Smooth muscle cell (in vitro differentiated cells): ENCODE measurements around the gene SERINC2. TPM values are rescaled to one million over a fixed set of nuclear protein-coding genes. Genes with fewer than 3 reads are reported as not detected.

Source experiments
- DNase-seq: peaks from one replicate; lab custom pipeline; 2025; ENCODE audit not compliant: unreplicated experiment; lab: John Stamatoyannopoulos, UW
- H2AFZ ChIP-seq: fragments of 200-600 bp; sonication (generic); 2 replicates; pipeline ENCODE4 v1.6.0; 2016; ENCODE audit warnings: antibody characterized with exemption, low read depth, mild to moderate bottlenecking
- H3F3A ChIP-seq: fragments of 200-600 bp; sonication (generic); 2 replicates; pipeline ENCODE4 v1.6.0; 2017; ENCODE audit warnings: antibody characterized with exemption, low read depth
- H3K27ac ChIP-seq: fragments of 200-600 bp; sonication (generic); 2 replicates; pipeline ENCODE4 v1.5.1; 2016; ENCODE audit warnings: low read depth, mild to moderate bottlenecking
- H3K27me3 ChIP-seq: fragments of 200-600 bp; sonication (generic); 2 replicates; pipeline ENCODE4 v1.6.1; 2016; ENCODE audit warnings: low read depth, mild to moderate bottlenecking
- H3K36me3 ChIP-seq: fragments of 200-600 bp; sonication (generic); 2 replicates; pipeline ENCODE4 v1.5.1; 2016; ENCODE audit warnings: low read depth
- H3K4me1 ChIP-seq: fragments of 200-600 bp; sonication (generic); 2 replicates; pipeline ENCODE4 v1.5.1; 2016; ENCODE audit warnings: low read depth
- H3K4me2 ChIP-seq: fragments of 200-600 bp; sonication (generic); 2 replicates; pipeline ENCODE4 v1.6.0; 2016; ENCODE audit warnings: mild to moderate bottlenecking
- H3K4me3 ChIP-seq: fragments of 200-600 bp; sonication (generic); 2 replicates; pipeline ENCODE4 v1.5.1; 2016; ENCODE audit warnings: mild to moderate bottlenecking
- H3K79me2 ChIP-seq: fragments of 200-600 bp; sonication (generic); 2 replicates; pipeline ENCODE4 v1.6.0; 2016; ENCODE audit warnings: low read depth, mild to moderate bottlenecking
- H3K9ac ChIP-seq: fragments of 200-600 bp; sonication (generic); 2 replicates; pipeline ENCODE4 v1.6.0; 2016; ENCODE audit warnings: low read depth
- H3K9me3 ChIP-seq: fragments of 200-600 bp; sonication (generic); replicated peaks from 2 replicates; pipeline ENCODE4 v1.5.1; 2016; ENCODE audit warnings: low read depth
- H4K20me1 ChIP-seq: fragments of 200-600 bp; sonication (generic); 2 replicates; pipeline ENCODE4 v1.6.0; 2016; ENCODE audit warnings: low read depth
- CTCF ChIP-seq: fragments of 200-600 bp; sonication (generic); IDR thresholded peaks from 2 replicates; pipeline ENCODE4 v1.5.1; 2017; ENCODE audit warnings: borderline replicate concordance, mild to moderate bottlenecking, antibody characterized with exemption; ENCODE audit not compliant: insufficient read depth, poor library complexity, severe bottlenecking
- WGBS: methylation state at CpG from one replicate; pipeline ENCODE4 v1.1.7; 2016; ENCODE audit warnings: low lambda C conversion rate; 5-methylcytosine and 5-hydroxymethylcytosine counted together
- polyA plus RNA-seq: library from polyadenylated mRNA; unstranded; fragments of >200 nt; fragmentation: Nextera tagmentation; extraction: Ambion mirVana; gene quantifications from 2 replicates; pipeline ENCODE4 v1.2.1, GENCODE V29; 2016
- total RNA-seq: library from RNA; depleted of rRNA; stranded (reverse); fragments of >200 nt; gene quantifications from 2 replicates; pipeline ENCODE4 v1.2.3, GENCODE V29; 2014

SERINC2 gene
- total and polyA plus RNA-seq, 2 experiments from 2014 or later = 31.6 to 41.3 TPM

DNA sequence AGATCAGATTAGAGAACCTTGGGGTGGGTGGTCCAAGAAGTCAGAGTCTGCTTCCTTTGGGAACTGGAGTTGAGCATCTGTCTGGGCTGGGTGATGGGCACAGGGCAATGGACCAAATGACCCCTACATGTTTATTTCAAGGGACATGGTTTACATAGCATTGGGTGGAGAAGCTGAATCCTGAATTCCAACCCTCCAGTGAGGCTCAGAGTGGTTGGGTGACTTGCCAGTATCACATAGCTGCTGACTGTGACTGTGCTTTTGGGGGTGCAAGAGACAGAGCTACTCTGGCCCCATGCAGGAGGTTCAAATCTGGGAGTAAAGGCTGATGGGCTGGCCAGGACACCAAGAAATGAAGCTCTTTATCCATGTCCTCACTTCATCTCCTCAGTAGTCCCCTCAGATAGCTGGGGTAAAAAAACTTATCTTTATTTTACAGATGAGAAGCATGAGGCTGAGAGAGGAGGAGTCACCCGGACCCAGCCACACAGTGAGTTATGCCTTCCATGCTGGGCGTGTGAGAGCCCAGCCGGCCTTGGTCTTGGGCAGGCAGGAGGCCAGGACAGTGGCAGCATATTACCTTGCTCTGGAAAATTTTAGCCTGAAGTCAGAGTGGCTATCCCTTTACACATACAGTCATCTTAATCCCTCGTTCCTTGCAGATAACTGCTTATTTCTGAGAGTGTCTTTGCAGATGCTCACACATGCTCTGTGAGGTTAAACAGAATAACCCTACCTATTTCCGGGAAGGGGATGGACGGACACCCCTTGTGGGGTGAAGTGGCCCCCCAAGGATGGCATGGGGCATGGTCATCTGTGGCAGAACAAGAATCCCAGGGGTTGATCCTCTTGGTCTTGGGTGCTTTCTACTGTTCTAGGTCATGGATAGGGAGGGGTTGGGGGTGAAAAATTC is 2.8 kb upstream of the SERINC2 start:
- no peaks in the 10 kb centered on the region for H3K9me3 ChIP-seq
- no peak for TF ChIP-seq CTCF
- H3K27ac ChIP-seq = no peak overlapping the region
- H3K36me3 ChIP-seq = no peaks in the 10 kb centered on the region
- no peak overlapping the region for H2AFZ ChIP-seq
- WGBS = 81% methylated on average over 6 of the region's 6 CpGs
- H4K20me1 ChIP-seq = peaks cover 3% of the 10 kb centered on the region
- H3K27me3 ChIP-seq = peaks cover 10% of the 10 kb centered on the region
- H3K4me3 ChIP-seq = no peak overlapping the region
- DNase-seq = no peak
- peaks cover 11% of the 10 kb centered on the region for H3K4me1 ChIP-seq
- H3K4me2 ChIP-seq = no peak overlapping the region
- H3K79me2 ChIP-seq = no peaks in the 10 kb centered on the region
- H3F3A ChIP-seq = no peaks in the 10 kb centered on the region
- H3K9ac ChIP-seq = no peak overlapping the region

DNA sequence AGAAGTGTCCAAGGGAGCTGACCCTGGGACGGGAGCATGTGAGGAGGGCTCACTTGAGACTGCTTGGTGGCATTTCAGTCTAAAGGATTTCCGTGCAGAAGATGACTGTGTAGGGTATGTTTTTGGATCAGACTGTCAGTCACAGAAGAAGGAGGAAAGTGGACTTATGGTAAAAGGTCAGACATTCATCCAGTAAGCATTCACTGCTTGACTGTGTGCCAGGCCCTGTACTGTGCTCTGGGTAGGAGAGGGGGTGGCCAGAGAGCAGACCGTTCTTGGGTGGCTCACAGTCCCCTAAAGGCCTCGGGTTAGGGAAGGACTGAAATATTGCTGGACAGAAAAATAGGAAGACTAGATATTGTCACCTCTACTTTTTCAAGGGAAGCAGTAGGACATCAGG is 2.1 kb upstream of the SERINC2 start:
- H3K9ac ChIP-seq = no peak overlapping the region

GRCh38 chr1:31412205-31412604 is 808 bp upstream of the SERINC2 start:
- H4K20me1 ChIP-seq = peaks cover 15% of the 10 kb centered on the region
- peak overlapping the region; percentile 73 for H3K4me3 ChIP-seq
- DNase-seq = no peak
- no peak overlapping the region for H3K9ac ChIP-seq
- H3K9me3 ChIP-seq = no peaks in the 10 kb centered on the region
- H3F3A ChIP-seq = no peaks in the 10 kb centered on the region
- peaks cover 11% of the 10 kb centered on the region for H3K4me1 ChIP-seq
- H3K27me3 ChIP-seq = peaks cover 10% of the 10 kb centered on the region
- H3K79me2 ChIP-seq = no peaks in the 10 kb centered on the region
- peak overlapping the region; percentile 96 for H3K4me2 ChIP-seq
- H3K36me3 ChIP-seq = no peaks in the 10 kb centered on the region
- no peak overlapping the region for H2AFZ ChIP-seq
- H3K27ac ChIP-seq = no peak overlapping the region
- TF ChIP-seq CTCF = no peak
- 79% methylated on average over 2 of the region's 2 CpGs for WGBS

More for the DNA sequence above, 2.1 kb upstream of the SERINC2 start:
- Histone ChIP-seq H2AFZ (no peak overlapping the region), H4K20me1 (peaks cover 10% of the 10 kb centered on the region), H3K79me2 (no peaks in the 10 kb centered on the region), H3K4me1 (peaks cover 11% of the 10 kb centered on the region), H3K9me3 (no peaks in the 10 kb centered on the region), H3K27ac (no peak overlapping the region), H3K27me3 (peaks cover 10% of the 10 kb centered on the region), H3F3A (no peaks in the 10 kb centered on the region), H3K36me3 (no peaks in the 10 kb centered on the region), H3K4me3 (no peak overlapping the region), H3K4me2 (no peak overlapping the region)
- no peak for DNase-seq
- TF ChIP-seq CTCF = no peak
- 91% methylated on average over 4 of the region's 4 CpGs for WGBS
